HG03521 (cell line): ENCODE data around the gene DNM1L.
A peak's percentile ranks its signal among the peaks of the same experiment; 100 is the strongest.
"Not testable (repeated sequence)": the region's sequence is repeated elsewhere in the genome, so short reads cannot be mapped to it uniquely, and the experiment has no call there.

ENCODE experiments used
- ATAC-seq: cut with Tn5 transposase; IDR thresholded peaks from one replicate; pipeline ENCODE4 v1.9.1; 2021; ENCODE audit warnings: mild to moderate bottlenecking, moderate library complexity; ENCODE audit not compliant: unreplicated experiment

DNM1L gene

GRCh38 chr12:32695787-32696186 is 16.7 kb downstream of the DNM1L start:
- no peak for ATAC-seq

GRCh38 chr12:32697445-32697844 is 18.3 kb downstream of the DNM1L start:
- ATAC-seq: no peak

- no peak for ATAC-seq
Measured at GRCh38 chr12:32698285-32698684, 19.2 kb downstream of the DNM1L start.

DNA sequence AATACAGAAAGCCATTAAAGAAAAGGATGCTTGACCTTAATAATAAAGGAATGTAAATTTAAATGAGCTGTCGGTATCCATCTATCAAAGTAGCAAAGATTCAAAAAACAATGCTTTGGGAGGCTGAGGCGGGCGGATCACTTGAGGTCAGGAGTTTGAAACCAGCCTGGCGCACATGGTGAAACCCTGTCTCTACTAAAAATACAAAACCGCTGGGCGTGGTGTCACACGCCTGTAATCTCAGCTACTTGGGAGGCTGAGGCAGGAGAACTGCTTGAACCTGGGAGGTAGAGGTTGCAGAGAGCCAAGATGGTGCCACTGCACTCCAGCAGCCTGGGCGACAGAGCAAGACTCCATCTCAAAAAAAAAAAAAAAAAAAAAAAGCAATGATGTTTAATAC is 20.3 kb downstream of the DNM1L start:
- ATAC-seq: not testable (repeated sequence)

DNA sequence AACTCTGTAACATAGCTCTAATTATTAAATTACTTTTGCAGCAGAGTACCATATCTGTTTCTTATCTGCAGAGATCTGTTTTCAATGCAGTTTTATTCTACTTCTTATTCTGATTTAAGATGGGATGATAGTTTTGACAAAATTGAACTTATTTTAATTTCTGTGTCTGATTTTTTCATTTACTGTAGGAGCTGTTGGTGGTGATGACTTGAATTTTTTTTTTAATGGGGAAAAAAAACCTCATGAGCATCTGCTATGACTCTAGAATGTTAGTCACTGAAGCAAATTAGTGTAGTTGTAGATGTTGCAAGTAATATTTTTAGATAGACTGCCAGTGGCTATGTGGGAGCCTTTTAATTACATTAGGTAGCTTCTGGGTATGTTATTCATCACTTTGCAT is 23.4 kb downstream of the DNM1L start:
- no peak for ATAC-seq

GRCh38 chr12:32702946-32703345 is 23.8 kb downstream of the DNM1L start:
- ATAC-seq: no peak

- no peak for ATAC-seq
Measured at GRCh38 chr12:32705783-32706182, 26.7 kb downstream of the DNM1L start.

DNA sequence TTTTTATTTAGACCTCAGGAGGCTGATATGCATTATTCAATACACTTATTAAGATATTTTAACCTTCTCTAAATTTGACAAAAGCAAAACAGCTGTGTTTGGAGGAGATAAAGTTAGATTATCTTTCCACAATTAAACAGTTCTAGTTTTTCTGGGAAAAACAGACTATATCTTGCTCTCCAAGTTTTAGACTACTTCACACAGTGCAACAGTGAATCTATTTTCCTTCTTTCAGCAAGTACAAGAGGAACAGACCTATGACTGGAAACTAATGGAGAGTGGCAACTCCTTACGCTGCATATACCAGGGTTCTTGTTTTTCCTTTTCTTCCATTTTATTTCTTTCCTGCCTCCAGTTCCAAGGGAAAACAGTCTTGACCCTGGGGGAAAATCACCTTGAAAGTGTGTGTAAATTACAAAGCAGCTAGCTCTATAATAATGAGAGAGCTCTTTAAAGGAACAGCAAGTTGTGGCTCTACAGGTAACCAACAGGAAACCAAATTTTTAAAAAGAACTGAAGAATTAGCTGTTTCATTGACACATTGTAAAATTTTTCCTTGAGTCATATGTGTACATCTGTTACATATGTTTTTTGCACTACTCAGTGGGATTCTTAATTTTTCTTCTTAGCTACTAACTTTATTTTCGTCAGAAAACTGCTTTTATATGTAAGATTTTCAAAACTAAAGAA is 27.4 kb downstream of the DNM1L start:
- ATAC-seq: no peak

DNA sequence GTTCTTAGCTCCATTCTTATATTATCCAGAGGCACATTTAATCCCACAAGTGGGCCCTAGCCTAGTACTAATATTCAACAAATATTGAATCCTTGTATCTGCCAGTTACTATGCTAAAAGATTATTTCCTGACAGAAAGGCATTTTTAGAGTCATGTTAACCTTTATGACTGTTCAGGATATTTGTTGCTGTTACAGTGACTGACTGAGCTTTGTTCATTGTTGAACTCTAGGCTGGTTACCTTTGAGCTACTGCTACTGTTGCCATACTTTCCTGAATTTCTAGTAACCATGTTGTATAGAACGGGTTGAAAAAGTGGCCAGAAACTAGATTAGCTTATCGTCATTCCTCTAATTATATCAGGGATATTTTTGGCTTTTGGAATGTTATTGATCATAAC is 29.8 kb downstream of the DNM1L start:
- no peak for ATAC-seq

DNA sequence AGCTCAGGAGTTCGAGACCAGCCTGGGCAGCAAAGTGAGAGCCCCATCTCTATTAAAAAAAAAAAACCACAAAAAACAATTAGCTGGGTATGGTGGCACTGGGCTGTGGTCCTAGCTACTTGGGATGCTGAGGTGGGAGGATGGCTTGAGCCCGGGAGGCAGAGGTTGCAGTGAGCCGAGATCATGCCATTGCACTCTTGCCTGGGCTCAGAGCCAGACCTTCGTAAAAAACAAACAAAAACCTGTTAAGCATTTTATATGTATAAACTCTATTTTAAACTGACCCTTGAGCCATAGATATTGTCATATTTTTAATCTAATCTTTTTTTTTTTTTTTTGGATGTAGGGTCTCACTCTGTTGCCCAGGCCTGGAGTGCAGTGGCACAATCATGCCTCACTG is 35.7 kb downstream of the DNM1L start:
- ATAC-seq: no peak

DNA sequence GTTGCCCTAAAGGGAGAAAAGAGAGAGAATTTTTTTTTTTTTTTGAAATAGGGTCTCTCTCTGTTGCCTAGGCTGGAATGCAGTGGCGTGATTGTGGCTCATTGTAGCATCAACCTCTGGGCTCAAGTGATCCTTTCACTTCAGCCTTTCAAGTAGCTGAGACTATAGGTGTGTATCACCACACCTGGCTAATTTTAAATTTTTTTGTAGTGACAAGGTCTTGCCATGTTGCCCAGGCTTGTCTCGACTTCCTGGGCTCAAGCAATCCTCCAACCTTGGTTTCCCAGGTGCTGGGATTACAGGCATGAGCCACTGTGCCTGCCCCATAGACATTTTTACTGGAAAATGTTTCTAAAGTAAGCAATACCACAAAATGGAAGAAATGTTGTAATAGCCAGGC is 39.8 kb downstream of the DNM1L start:
- ATAC-seq: no peak

DNA sequence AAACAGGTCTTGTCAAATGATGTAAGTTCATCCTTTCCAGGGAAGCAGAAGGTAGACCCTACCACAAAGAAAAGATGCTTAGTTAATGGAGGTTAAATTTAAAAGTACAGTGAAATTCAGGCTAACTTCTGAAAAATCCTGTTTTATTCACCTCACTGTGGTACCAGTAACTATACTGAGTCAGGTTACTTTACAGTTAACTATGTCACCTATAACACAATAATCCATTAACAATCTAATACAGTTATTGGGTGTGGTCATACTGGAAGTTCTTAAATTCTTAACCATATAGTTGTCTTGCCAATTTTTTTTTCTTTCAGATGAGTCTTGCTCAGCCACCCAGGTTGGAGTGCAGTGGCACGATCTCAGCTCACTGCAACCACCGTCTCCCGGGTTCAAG is 46.2 kb downstream of the DNM1L start:
- not testable (repeated sequence) for ATAC-seq

GRCh38 chr12:32726286-32726685 is 47.2 kb downstream of the DNM1L start:
- ATAC-seq: no peak

GRCh38 chr12:32727237-32727636 is 48.1 kb downstream of the DNM1L start:
- ATAC-seq: no peak

- ATAC-seq: no peak
Measured at GRCh38 chr12:32734952-32735351, 55.9 kb downstream of the DNM1L start.

DNA sequence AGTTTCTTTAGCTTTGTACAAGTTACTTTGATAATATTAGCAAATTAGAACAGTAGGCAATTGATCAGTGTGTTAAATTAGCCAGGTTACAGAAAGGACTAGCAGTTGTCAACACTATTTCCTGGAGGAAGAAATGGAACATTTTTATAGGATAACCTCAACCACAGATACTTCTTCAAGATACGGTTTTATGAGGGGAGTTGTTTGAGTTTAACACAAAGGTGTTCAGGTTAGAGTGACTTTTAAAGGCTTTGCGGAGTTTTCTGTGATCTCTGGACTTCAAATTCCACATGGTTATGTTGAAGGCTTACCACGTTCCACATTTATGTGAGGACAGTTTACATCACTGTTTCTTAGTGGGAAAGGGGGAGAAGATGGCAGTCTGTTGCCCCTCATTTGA is 57.3 kb downstream of the DNM1L start:
- ATAC-seq: no peak

- ATAC-seq: no peak
Measured at GRCh38 chr12:32737715-32738114, 58.6 kb downstream of the DNM1L start.

DNA sequence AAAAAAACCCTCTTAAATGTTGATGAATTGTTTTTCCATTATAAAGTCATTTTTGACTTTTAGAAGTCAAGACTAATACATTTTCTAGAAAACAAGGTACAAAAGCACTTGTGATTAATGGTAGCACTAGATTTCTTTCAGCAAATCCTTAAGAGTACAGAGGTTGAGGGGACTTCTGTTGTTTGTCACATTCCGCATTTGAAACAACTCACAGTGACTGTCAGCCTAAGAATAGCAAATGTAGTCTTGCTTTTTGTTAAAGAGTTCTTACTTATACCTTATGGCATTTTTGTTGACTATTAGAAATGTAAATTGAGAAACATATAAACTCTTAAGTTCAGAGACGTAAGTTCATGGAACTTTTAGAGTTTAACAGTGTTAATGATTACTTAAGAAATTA is 60.2 kb downstream of the DNM1L start:
- ATAC-seq: no peak

DNA sequence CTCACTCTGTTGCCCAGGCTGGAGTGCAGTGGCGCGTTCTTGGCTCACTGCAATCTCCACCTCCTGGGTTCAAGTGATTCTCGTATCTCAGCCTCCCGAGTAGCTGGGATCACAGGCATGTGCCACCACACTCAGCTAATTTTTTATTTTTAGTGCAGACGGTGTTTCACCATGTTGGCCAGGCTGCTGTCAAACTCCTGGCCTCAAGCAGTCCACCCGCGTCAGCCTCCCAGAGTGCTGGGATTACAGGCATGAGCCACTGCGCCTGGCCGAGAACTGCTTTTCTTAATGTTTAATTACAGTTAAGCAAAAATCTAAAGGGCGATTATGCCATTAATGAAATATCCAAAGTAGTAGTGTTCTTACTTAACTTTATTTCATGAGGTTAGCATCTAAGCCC is 63.0 kb downstream of the DNM1L start:
- no peak for ATAC-seq

- ATAC-seq: no peak
Measured at GRCh38 chr12:32743264-32743663, 64.2 kb downstream of the DNM1L start.

GRCh38 chr12:32753605-32754004 is 74.5 kb downstream of the DNM1L start:
- no peak for ATAC-seq

DNA sequence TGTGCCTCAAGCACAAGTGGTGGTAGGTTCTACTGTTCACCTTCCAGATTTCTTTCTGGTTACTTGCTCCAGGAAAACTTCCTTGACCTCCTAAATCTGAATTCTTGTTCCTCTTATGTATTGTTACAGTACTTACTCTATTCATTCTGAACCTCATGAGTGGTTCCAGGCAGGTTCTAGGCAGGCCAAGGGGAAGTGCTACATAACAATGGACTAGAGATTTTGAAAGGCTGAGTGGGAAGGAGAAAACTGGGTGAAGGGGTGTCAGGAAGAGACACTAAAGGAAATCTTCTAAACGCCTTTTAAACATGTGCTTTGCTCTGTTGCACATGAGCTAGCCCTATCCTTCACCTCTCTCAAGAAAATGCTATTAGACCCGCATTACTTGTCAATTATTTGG is 75.0 kb downstream of the DNM1L start:
- ATAC-seq: no peak

DNA sequence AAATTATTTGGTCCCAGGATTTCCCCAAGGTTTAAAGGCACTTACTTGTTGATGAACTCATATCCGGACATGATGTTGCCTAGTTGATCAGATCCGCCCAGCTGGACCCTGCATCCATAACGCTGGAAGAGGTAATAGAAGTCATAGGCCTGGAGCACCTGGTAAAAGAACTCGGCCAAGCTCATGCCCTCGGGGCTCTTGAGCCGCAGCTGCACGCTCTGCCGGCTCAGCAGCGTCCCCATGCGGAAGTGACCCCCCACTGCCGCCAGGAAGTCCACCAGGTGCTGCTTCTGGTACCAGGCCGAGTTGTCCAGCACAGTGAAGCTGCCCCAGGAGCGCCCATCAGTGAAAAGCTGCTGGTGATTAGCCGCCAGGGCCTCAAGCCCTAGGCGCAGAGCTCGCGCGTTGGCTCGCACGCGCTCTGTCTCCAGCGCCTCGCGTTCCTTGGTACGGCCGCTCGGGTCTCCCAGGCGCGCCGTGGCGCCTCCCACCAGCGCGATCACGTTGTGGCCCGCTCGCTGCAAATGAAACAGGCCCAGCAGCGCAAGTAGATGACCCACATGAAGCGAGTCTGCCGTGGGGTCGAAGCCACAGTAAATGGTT is 76.1 kb downstream of the DNM1L start:
- peak; percentile 67 for ATAC-seq
